HEK293 (cell line): Measurements from ENCODE around the gene LRRK1.
A peak's percentile ranks its signal among the peaks of the same experiment; 100 is the strongest.

Source experiments
- CTCF ChIA-PET: fragments of 350-600 bp; formaldehyde crosslinking; extraction: SDS; loops from one replicate; lab custom pipeline; 2021; ENCODE audit warnings: antibody characterized with exemption; lab: Yijun Ruan, JAX
- POLR2A ChIA-PET: fragments of 300-600 bp; formaldehyde crosslinking; extraction: SDS; loops from one replicate; lab custom pipeline; 2020; ENCODE audit warnings: antibody characterized with exemption, inconsistent platforms; lab: Yijun Ruan, JAX
- H3K27ac ChIP-seq: fragments of 200-500 bp; sonication (Bioruptor generic); 2 replicates; pipeline ENCODE4 v1.5.1; 2014; ENCODE audit warnings: low read depth, low read length, control low read depth, inconsistent platforms; ENCODE audit errors: extremely low read depth
- H3K36me3 ChIP-seq, 2 experiments: fragments of 200-500 bp in 1 of 2; sonication (Bioruptor generic) in 1 of 2; 1 replicate in 1 of 2; 2 replicates in 1 of 2; pipeline ENCODE4 v1.5.1; 2014 to 2017; ENCODE audit warnings: inconsistent platforms in 2 of 2, low read length in 2 of 2; ENCODE audit not compliant: control insufficient read depth in 2 of 2, insufficient read depth in 1 of 2
- H3K4me1 ChIP-seq: fragments of 200-500 bp; sonication (Bioruptor generic); 2 replicates; pipeline ENCODE4 v1.5.1; 2014; ENCODE audit warnings: mild to moderate bottlenecking, low read length, inconsistent platforms; ENCODE audit not compliant: control insufficient read depth, insufficient read depth
- H3K4me3 ChIP-seq: 2 replicates; pipeline ENCODE4 v1.5.1; 2011; ENCODE audit warnings: low read depth, mild to moderate bottlenecking, control low read depth, low read length, moderate library complexity
- H3K9me3 ChIP-seq: fragments of 200-500 bp; sonication (Bioruptor generic); 2 replicates; pipeline ENCODE4 v1.5.1; 2014; ENCODE audit warnings: low read depth, low read length, inconsistent platforms; ENCODE audit not compliant: control insufficient read depth, insufficient read depth
- GFI1B ChIP-seq: fragments of 450-650 bp; formaldehyde crosslinking; IDR thresholded peaks from 2 replicates; pipeline ENCODE4 v1.5.1; 2016; ENCODE audit warnings: missing biosample characterization, missing genetic modification characterization
- ZBTB8A ChIP-seq: fragments of 450-650 bp; formaldehyde crosslinking; IDR thresholded peaks from 2 replicates; pipeline ENCODE4 v1.5.1; 2016; ENCODE audit warnings: missing biosample characterization, missing genetic modification characterization
- ZFHX2 ChIP-seq: fragments of 450-650 bp; formaldehyde crosslinking; conservative IDR thresholded peaks from 2 replicates; pipeline ENCODE4 v1.5.1; 2016; ENCODE audit warnings: missing biosample characterization, missing genetic modification characterization
- ZNF121 ChIP-seq: fragments of 450-650 bp; formaldehyde crosslinking; IDR thresholded peaks from 2 replicates; pipeline ENCODE4 v1.5.1; 2016; ENCODE audit warnings: missing biosample characterization, missing genetic modification characterization
- ZNF132 ChIP-seq: fragments of 450-650 bp; formaldehyde crosslinking; IDR thresholded peaks from 2 replicates; pipeline ENCODE4 v1.5.1; 2017; ENCODE audit warnings: missing biosample characterization, missing genetic modification characterization, borderline replicate concordance
- ZNF146 ChIP-seq: fragments of 450-650 bp; formaldehyde crosslinking; IDR thresholded peaks from 2 replicates; pipeline ENCODE4 v1.5.1; 2016; ENCODE audit warnings: missing biosample characterization, missing genetic modification characterization
- ZNF157 ChIP-seq: fragments of 450-650 bp; formaldehyde crosslinking; IDR thresholded peaks from 2 replicates; pipeline ENCODE4 v1.5.1; 2016; ENCODE audit warnings: missing biosample characterization, missing genetic modification characterization
- ZNF202 ChIP-seq: fragments of 450-650 bp; formaldehyde crosslinking; IDR thresholded peaks from 2 replicates; pipeline ENCODE4 v1.5.1; 2016; ENCODE audit warnings: missing biosample characterization, missing genetic modification characterization, borderline replicate concordance
- ZNF239 ChIP-seq: fragments of 450-650 bp; formaldehyde crosslinking; IDR thresholded peaks from 2 replicates; pipeline ENCODE4 v1.5.1; 2016; ENCODE audit warnings: missing biosample characterization, missing genetic modification characterization
- ZNF560 ChIP-seq: fragments of 450-650 bp; formaldehyde crosslinking; IDR thresholded peaks from 2 replicates; pipeline ENCODE4 v1.5.1; 2017; ENCODE audit warnings: missing biosample characterization, missing genetic modification characterization, borderline replicate concordance
- ZNF621 ChIP-seq: fragments of 450-650 bp; formaldehyde crosslinking; IDR thresholded peaks from 2 replicates; pipeline ENCODE4 v1.5.1; 2017; ENCODE audit warnings: missing biosample characterization, missing genetic modification characterization
- ZNF660 ChIP-seq: fragments of 450-650 bp; IDR thresholded peaks from 2 replicates; pipeline ENCODE4 v1.5.1; 2018; ENCODE audit warnings: missing biosample characterization, mild to moderate bottlenecking, missing genetic modification characterization
- TF ChIP-seq, protein P1 (sequence below): fragments of 450-650 bp; formaldehyde crosslinking; IDR thresholded peaks from 2 replicates; pipeline ENCODE4 v1.5.1; 2017; ENCODE audit warnings: missing biosample characterization, missing genetic modification characterization
- TF ChIP-seq, protein P2 (sequence below): fragments of 450-650 bp; formaldehyde crosslinking; conservative IDR thresholded peaks from 2 replicates; pipeline ENCODE4 v1.5.1; 2016; ENCODE audit warnings: low read depth, missing biosample characterization, missing genetic modification characterization
- TF ChIP-seq, protein P3 (sequence below): fragments of 450-650 bp; formaldehyde crosslinking; IDR thresholded peaks from 2 replicates; pipeline ENCODE4 v1.5.1; 2016; ENCODE audit warnings: missing biosample characterization, missing genetic modification characterization
- TF ChIP-seq, protein P4 (sequence below): fragments of 450-650 bp; formaldehyde crosslinking; optimal IDR thresholded peaks from 2 replicates; pipeline ENCODE3; 2016; ENCODE audit warnings: missing biosample characterization, mild to moderate bottlenecking, missing genetic modification characterization
- TF ChIP-seq, protein P5 (sequence below): fragments of 450-650 bp; formaldehyde crosslinking; IDR thresholded peaks from 2 replicates; pipeline ENCODE4 v1.5.1; 2017; ENCODE audit warnings: missing biosample characterization, mild to moderate bottlenecking, missing genetic modification characterization, moderate library complexity

LRRK1 gene, protein sequence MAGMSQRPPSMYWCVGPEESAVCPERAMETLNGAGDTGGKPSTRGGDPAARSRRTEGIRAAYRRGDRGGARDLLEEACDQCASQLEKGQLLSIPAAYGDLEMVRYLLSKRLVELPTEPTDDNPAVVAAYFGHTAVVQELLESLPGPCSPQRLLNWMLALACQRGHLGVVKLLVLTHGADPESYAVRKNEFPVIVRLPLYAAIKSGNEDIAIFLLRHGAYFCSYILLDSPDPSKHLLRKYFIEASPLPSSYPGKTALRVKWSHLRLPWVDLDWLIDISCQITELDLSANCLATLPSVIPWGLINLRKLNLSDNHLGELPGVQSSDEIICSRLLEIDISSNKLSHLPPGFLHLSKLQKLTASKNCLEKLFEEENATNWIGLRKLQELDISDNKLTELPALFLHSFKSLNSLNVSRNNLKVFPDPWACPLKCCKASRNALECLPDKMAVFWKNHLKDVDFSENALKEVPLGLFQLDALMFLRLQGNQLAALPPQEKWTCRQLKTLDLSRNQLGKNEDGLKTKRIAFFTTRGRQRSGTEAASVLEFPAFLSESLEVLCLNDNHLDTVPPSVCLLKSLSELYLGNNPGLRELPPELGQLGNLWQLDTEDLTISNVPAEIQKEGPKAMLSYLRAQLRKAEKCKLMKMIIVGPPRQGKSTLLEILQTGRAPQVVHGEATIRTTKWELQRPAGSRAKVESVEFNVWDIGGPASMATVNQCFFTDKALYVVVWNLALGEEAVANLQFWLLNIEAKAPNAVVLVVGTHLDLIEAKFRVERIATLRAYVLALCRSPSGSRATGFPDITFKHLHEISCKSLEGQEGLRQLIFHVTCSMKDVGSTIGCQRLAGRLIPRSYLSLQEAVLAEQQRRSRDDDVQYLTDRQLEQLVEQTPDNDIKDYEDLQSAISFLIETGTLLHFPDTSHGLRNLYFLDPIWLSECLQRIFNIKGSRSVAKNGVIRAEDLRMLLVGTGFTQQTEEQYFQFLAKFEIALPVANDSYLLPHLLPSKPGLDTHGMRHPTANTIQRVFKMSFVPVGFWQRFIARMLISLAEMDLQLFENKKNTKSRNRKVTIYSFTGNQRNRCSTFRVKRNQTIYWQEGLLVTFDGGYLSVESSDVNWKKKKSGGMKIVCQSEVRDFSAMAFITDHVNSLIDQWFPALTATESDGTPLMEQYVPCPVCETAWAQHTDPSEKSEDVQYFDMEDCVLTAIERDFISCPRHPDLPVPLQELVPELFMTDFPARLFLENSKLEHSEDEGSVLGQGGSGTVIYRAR (N-terminal part only)

DNA sequence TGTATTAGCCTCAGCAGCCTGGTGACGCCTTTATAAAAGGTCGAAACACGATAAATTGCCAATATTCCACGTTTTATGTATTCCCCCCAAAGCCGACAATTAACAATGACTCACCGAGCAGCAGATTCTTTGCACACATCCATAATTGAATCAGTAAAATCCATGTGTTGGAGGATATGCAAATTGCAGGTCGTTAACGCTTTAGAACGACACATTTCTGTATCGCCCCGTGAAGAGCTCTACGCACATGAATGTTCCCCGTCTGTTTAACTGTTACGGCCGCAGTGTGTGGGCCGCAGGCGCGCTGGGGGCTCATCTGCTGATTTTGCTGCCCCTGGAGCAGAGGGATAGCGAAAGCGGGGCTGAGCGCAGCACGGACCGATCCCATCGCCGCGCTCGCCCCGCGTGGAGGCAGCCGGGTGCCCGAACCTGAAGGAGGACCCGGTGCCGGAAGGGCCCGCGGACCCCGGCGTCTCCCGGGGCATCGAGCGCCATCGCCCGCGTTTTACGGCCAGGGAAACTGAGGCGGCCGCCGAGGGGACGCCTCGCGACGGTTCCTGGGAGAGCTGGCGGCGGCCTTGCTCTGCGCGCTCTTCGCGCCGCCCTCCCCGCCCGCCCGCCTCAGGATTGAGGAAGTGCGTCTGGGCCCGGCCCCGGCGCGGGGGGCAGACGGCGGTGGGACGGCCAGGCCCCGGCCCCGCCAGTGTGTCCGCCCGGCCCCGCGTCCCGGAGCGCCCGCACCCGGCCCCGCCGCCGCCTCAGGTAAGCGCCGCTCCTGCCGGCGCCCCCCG lies at the start of gene LRRK1:
Gene LRRK1 (plus strand): TSS at position 668 of the 791 bp plus-strand sequence. CDS start 5,276 bp downstream, outside the sequence.
- TF ChIP-seq, protein P1, sequence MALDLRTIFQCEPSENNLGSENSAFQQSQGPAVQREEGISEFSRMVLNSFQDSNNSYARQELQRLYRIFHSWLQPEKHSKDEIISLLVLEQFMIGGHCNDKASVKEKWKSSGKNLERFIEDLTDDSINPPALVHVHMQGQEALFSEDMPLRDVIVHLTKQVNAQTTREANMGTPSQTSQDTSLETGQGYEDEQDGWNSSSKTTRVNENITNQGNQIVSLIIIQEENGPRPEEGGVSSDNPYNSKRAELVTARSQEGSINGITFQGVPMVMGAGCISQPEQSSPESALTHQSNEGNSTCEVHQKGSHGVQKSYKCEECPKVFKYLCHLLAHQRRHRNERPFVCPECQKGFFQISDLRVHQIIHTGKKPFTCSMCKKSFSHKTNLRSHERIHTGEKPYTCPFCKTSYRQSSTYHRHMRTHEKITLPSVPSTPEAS (tag by site-specific recombination): no peak
- TF ChIP-seq ZNF560: no peak
- no peak for TF ChIP-seq ZNF239 (tag by site-specific recombination)
- no peak for TF ChIP-seq GFI1B
- no peak for TF ChIP-seq ZNF121 (tag by site-specific recombination)
- TF ChIP-seq, protein P2, sequence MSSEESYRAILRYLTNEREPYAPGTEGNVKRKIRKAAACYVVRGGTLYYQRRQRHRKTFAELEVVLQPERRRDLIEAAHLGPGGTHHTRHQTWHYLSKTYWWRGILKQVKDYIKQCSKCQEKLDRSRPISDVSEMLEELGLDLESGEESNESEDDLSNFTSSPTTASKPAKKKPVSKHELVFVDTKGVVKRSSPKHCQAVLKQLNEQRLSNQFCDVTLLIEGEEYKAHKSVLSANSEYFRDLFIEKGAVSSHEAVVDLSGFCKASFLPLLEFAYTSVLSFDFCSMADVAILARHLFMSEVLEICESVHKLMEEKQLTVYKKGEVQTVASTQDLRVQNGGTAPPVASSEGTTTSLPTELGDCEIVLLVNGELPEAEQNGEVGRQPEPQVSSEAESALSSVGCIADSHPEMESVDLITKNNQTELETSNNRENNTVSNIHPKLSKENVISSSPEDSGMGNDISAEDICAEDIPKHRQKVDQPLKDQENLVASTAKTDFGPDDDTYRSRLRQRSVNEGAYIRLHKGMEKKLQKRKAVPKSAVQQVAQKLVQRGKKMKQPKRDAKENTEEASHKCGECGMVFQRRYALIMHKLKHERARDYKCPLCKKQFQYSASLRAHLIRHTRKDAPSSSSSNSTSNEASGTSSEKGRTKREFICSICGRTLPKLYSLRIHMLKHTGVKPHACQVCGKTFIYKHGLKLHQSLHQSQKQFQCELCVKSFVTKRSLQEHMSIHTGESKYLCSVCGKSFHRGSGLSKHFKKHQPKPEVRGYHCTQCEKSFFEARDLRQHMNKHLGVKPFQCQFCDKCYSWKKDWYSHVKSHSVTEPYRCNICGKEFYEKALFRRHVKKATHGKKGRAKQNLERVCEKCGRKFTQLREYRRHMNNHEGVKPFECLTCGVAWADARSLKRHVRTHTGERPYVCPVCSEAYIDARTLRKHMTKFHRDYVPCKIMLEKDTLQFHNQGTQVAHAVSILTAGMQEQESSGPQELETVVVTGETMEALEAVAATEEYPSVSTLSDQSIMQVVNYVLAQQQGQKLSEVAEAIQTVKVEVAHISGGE (tag by site-specific recombination): no peak
- Histone ChIP-seq H3K4me3 (peak within 1 kb of the TSS; percentile 42), H3K27ac (no peak within 1 kb of the TSS; the same call in 1 of the 2 replicates), H3K36me3 (no peaks in the 10 kb centered on the region), H3K4me1 (no peaks in the 10 kb centered on the region; the same call in 1 of the 2 replicates), H3K9me3 (no peaks in the 10 kb centered on the region)
- ChIA-PET CTCF (interaction anchor here (0.5 to 8.7 kb wide), 23 partner anchors 9 to 860 kb away, joined by 3 to 159 read pairs (median 5); no protein-coding TSS in a partner anchor), POLR2A (interaction anchor here (1.5 kb wide), 1 partner anchor 39 kb away, joined by 6 read pairs; the partner anchor contains the start of gene ALDH1A3)

DNA sequence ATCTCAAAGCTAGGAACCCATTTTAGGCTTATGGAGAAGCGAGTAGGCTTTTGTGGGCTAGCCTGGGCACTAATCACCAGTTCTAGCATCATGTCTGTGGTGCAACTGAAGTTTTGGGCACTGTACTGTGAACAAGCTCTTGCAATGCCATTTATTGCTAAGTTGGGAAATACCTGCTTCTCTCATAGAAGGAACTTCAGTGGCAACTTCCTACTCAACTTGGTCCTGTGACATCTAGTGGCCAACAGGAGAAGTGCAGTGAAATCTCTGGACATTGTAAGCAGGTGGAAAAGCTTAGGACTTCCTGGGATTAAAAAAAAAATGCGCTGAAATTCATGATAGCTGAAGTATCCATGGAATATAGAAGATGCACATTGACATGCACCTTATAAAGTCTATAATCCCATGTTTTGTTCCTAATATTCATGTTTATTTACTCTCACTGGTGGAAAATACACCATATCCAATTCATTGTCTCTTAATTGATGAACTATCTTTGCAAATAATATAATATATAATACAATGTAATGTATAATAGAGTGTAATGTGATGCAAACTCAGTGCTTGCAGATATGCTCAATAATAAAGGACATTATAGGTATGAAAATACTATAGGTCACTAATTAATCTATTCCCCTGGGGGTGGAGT lies 46.0 kb upstream of the LRRK1 start:
- Histone ChIP-seq H3K4me3 (no peak overlapping the region), H3K36me3 (no peaks in the 10 kb centered on the region), H3K9me3 (no peaks in the 10 kb centered on the region), H3K4me1 (no peaks in the 10 kb centered on the region), H3K27ac (no peak overlapping the region)
- ChIA-PET CTCF (interaction anchor here (0.6 to 2.6 kb wide), 41 partner anchors 8 to 561 kb away, joined by 3 to 20 read pairs (median 4); no protein-coding TSS in a partner anchor), POLR2A (interaction anchor here (1.3 kb wide), 1 partner anchor 271 kb away, joined by 3 read pairs; the partner anchor contains the start of genes ASB7 and LINS1)
- TF ChIP-seq ZNF132 (tag by site-specific recombination) (no peak), ZFHX2 (tag by site-specific recombination) (no peak), ZNF202 (tag by site-specific recombination) (no peak), ZBTB8A (tag by site-specific recombination) (no peak), ZNF621 (tag by site-specific recombination) (no peak), ZNF660 (tag by site-specific recombination) (0 out of 2 replicates have a peak, but pooled peaks have one; percentile 33), ZNF146 (tag by site-specific recombination) (no peak), ZNF157 (tag by site-specific recombination) (no peak)
- TF ChIP-seq, protein P3, sequence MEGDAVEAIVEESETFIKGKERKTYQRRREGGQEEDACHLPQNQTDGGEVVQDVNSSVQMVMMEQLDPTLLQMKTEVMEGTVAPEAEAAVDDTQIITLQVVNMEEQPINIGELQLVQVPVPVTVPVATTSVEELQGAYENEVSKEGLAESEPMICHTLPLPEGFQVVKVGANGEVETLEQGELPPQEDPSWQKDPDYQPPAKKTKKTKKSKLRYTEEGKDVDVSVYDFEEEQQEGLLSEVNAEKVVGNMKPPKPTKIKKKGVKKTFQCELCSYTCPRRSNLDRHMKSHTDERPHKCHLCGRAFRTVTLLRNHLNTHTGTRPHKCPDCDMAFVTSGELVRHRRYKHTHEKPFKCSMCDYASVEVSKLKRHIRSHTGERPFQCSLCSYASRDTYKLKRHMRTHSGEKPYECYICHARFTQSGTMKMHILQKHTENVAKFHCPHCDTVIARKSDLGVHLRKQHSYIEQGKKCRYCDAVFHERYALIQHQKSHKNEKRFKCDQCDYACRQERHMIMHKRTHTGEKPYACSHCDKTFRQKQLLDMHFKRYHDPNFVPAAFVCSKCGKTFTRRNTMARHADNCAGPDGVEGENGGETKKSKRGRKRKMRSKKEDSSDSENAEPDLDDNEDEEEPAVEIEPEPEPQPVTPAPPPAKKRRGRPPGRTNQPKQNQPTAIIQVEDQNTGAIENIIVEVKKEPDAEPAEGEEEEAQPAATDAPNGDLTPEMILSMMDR (tag by site-specific recombination): 0 out of 2 replicates have a peak, but pooled peaks have one; percentile 22
- TF ChIP-seq, protein P4, sequence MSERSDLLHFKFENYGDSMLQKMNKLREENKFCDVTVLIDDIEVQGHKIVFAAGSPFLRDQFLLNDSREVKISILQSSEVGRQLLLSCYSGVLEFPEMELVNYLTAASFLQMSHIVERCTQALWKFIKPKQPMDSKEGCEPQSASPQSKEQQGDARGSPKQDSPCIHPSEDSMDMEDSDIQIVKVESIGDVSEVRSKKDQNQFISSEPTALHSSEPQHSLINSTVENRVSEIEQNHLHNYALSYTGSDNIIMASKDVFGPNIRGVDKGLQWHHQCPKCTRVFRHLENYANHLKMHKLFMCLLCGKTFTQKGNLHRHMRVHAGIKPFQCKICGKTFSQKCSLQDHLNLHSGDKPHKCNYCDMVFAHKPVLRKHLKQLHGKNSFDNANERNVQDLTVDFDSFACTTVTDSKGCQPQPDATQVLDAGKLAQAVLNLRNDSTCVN (tag by site-specific recombination): no peak
- TF ChIP-seq, protein P5, sequence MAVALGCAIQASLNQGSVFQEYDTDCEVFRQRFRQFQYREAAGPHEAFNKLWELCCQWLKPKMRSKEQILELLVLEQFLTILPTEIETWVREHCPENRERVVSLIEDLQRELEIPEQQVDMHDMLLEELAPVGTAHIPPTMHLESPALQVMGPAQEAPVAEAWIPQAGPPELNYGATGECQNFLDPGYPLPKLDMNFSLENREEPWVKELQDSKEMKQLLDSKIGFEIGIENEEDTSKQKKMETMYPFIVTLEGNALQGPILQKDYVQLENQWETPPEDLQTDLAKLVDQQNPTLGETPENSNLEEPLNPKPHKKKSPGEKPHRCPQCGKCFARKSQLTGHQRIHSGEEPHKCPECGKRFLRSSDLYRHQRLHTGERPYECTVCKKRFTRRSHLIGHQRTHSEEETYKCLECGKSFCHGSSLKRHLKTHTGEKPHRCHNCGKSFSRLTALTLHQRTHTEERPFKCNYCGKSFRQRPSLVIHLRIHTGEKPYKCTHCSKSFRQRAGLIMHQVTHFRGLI (tag by site-specific recombination): no peak
